OCI-LY3 (cell line): ENCODE results near the gene CASZ1.

Source experiments
- H2AFZ ChIP-seq: fragments of 200-600, 300-600 bp; shearing (Covaris generic); 2 replicates; pipeline ENCODE4 v1.6.0; 2014; ENCODE audit warnings: antibody characterized with exemption, low read depth, low read length
- H3K27ac ChIP-seq: fragments of 200-600, 300-600 bp; sonication (generic); 2 replicates; pipeline ENCODE4 v1.5.1; 2014; ENCODE audit warnings: mild to moderate bottlenecking, low read length, moderate library complexity, mixed read lengths
- H3K27me3 ChIP-seq: fragments of 200-600, 300-600 bp; sonication (generic); 2 replicates; pipeline ENCODE4 v1.6.1; 2014; ENCODE audit warnings: low read depth, low read length, mixed read lengths
- H3K36me3 ChIP-seq: fragments of 200-600, 300-600 bp; sonication (generic); replicated peaks from 2 replicates; pipeline ENCODE3; 2014; ENCODE audit warnings: low read depth, low read length, mixed read lengths
- H3K4me1 ChIP-seq: fragments of 300-600, 200-600 bp; sonication (generic); 2 replicates; pipeline ENCODE4 v1.6.1; 2014; ENCODE audit warnings: low read length, mixed read lengths
- H3K4me2 ChIP-seq: fragments of 200-600, 300-600 bp; sonication (generic); 2 replicates; pipeline ENCODE4 v1.6.1; 2014; ENCODE audit warnings: low read length, mixed read lengths
- H3K4me3 ChIP-seq: fragments of 300-600, 200-600 bp; sonication (generic); 2 replicates; pipeline ENCODE4 v1.5.1; 2014; ENCODE audit warnings: antibody characterized with exemption, mild to moderate bottlenecking, low read length, moderate library complexity
- H3K79me2 ChIP-seq: fragments of 300-600, 200-600 bp; shearing (Covaris generic); 2 replicates; pipeline ENCODE4 v1.6.1; 2014; ENCODE audit warnings: mild to moderate bottlenecking, low read length, mixed read lengths
- H3K9ac ChIP-seq: fragments of 300-600, 200-600 bp; shearing (Covaris generic); 2 replicates; pipeline ENCODE4 v1.6.0; 2014; ENCODE audit warnings: mild to moderate bottlenecking, low read length, moderate library complexity
- H3K9me3 ChIP-seq: fragments of 200-600, 300-600 bp; shearing (Covaris generic); 2 replicates; pipeline ENCODE4 v1.6.1; 2014; ENCODE audit warnings: low read length, mixed read lengths; ENCODE audit not compliant: insufficient read depth
- H4K20me1 ChIP-seq: fragments of 200-600, 300-600 bp; sonication (generic); 2 replicates; pipeline ENCODE4 v1.6.1; 2016; ENCODE audit warnings: low read length, mixed read lengths; ENCODE audit not compliant: insufficient read depth
- CTCF ChIP-seq: fragments of 200-600, 300-600 bp; sonication (generic); IDR thresholded peaks from 2 replicates; pipeline ENCODE4 v1.5.1; 2014; ENCODE audit warnings: antibody characterized with exemption, low read length, low read depth
- EZH2phosphoT487 ChIP-seq: fragments of 200-600 bp; shearing (Covaris generic); IDR thresholded peaks from 2 replicates; pipeline ENCODE4 v1.6.1; 2018; ENCODE audit warnings: antibody characterized with exemption, mixed run types, low read depth

The CASZ1 gene

GRCh38 chr1:10819198-10819901, 22.9 kb upstream of the CASZ1 start:
- no peaks in the 10 kb centered on the region for H3K27me3 ChIP-seq
- H2AFZ ChIP-seq = no peak overlapping the region
- H3K4me3 ChIP-seq = no peak overlapping the region
- H3K9ac ChIP-seq = no peak overlapping the region
- no peaks in the 10 kb centered on the region for H3K9me3 ChIP-seq
- H3K4me1 ChIP-seq = no peaks in the 10 kb centered on the region
- H3K79me2 ChIP-seq = no peaks in the 10 kb centered on the region
- H3K36me3 ChIP-seq = no peaks in the 10 kb centered on the region
- H3K27ac ChIP-seq = no peak overlapping the region
- H3K4me2 ChIP-seq = no peak overlapping the region
- no peak for TF ChIP-seq CTCF
- no peak for TF ChIP-seq EZH2phosphoT487
- H4K20me1 ChIP-seq = no peaks in the 10 kb centered on the region

GRCh38 chr1:10818262-10819197, 22.1 kb upstream of the CASZ1 start:
- H3K4me3 ChIP-seq = no peak overlapping the region
- H2AFZ ChIP-seq = no peak overlapping the region
- H3K27ac ChIP-seq = no peak overlapping the region
- TF ChIP-seq CTCF (no peak), EZH2phosphoT487 (no peak)
- no peaks in the 10 kb centered on the region for H3K4me1 ChIP-seq
- H3K4me2 ChIP-seq = no peak overlapping the region
- H3K9me3 ChIP-seq = no peaks in the 10 kb centered on the region
- no peaks in the 10 kb centered on the region for H4K20me1 ChIP-seq
- no peaks in the 10 kb centered on the region for H3K36me3 ChIP-seq
- H3K9ac ChIP-seq = no peak overlapping the region
- H3K79me2 ChIP-seq = no peaks in the 10 kb centered on the region
- H3K27me3 ChIP-seq = no peaks in the 10 kb centered on the region

- H2AFZ ChIP-seq = no peak overlapping the region
These were observed 20.4 kb upstream of the CASZ1 start for GRCh38 chr1:10816743-10817369.

More at GRCh38 chr1:10816743-10817369, 20.4 kb upstream of the CASZ1 start:
- Histone ChIP-seq H3K4me3 (no peak overlapping the region), H3K4me2 (no peak overlapping the region), H3K36me3 (no peaks in the 10 kb centered on the region), H4K20me1 (no peaks in the 10 kb centered on the region), H3K4me1 (no peaks in the 10 kb centered on the region), H3K9me3 (no peaks in the 10 kb centered on the region), H3K79me2 (no peaks in the 10 kb centered on the region), H3K9ac (no peak overlapping the region), H3K27me3 (no peaks in the 10 kb centered on the region), H3K27ac (no peak overlapping the region)
- TF ChIP-seq EZH2phosphoT487 = no peak
- TF ChIP-seq CTCF = no peak
